OCI-LY1 (cell line): Measurements from ENCODE around the gene SLC2A4RG.

Source experiments
- H2AFZ ChIP-seq: fragments of 200-600 bp; sonication (generic), shearing (Covaris generic); 2 replicates; pipeline ENCODE4 v1.6.0; 2014; ENCODE audit warnings: antibody characterized with exemption, mild to moderate bottlenecking, low read length
- H3F3A ChIP-seq: fragments of 200-600 bp; sonication (generic), shearing (Covaris generic); 2 replicates; pipeline ENCODE4 v1.6.0; 2014; ENCODE audit warnings: mild to moderate bottlenecking, antibody characterized with exemption, low read length, moderate library complexity; ENCODE audit not compliant: insufficient read depth
- H3K27ac ChIP-seq: fragments of 200-600 bp; sonication (generic); 2 replicates; pipeline ENCODE4 v1.5.1; 2014; ENCODE audit warnings: low read length, mixed run types, mild to moderate bottlenecking, low read depth; ENCODE audit not compliant: poor library complexity, severe bottlenecking
- H3K27me3 ChIP-seq: fragments of 200-600 bp; sonication (generic); 2 replicates; pipeline ENCODE4 v1.6.0; 2014; ENCODE audit warnings: antibody characterized with exemption, mild to moderate bottlenecking, low read length, moderate library complexity; ENCODE audit not compliant: insufficient read depth
- H3K36me3 ChIP-seq: fragments of 200-600 bp; sonication (generic); 2 replicates; pipeline ENCODE4 v1.6.1; 2014; ENCODE audit warnings: mild to moderate bottlenecking, antibody characterized with exemption, low read length, moderate library complexity, mixed read lengths; ENCODE audit not compliant: insufficient read depth
- H3K4me1 ChIP-seq: fragments of 200-600 bp; sonication (generic); 2 replicates; pipeline ENCODE4 v1.5.1; 2014; ENCODE audit warnings: mild to moderate bottlenecking, low read length, moderate library complexity; ENCODE audit not compliant: insufficient read depth, severe bottlenecking
- H3K4me2 ChIP-seq: fragments of 200-600 bp; sonication (generic), shearing (Covaris generic); 2 replicates; pipeline ENCODE4 v1.6.1; 2014; ENCODE audit warnings: low read length
- H3K4me3 ChIP-seq: fragments of 200-600 bp; sonication (generic); 2 replicates; pipeline ENCODE4 v1.5.1; 2014; ENCODE audit warnings: low read length, low read depth, mild to moderate bottlenecking, mixed read lengths; ENCODE audit not compliant: poor library complexity, severe bottlenecking
- H3K79me2 ChIP-seq: fragments of 200-600 bp; shearing (Covaris generic); 2 replicates; pipeline ENCODE4 v1.6.1; 2016; ENCODE audit warnings: mixed run types, low read length, mixed read lengths; ENCODE audit not compliant: insufficient read depth
- H3K9ac ChIP-seq: fragments of 200-600 bp; sonication (generic), shearing (Covaris generic); 2 replicates; pipeline ENCODE4 v1.6.1; 2014; ENCODE audit warnings: mild to moderate bottlenecking, low read length, mixed read lengths
- H3K9me2 ChIP-seq: fragments of 200-600 bp; sonication (generic), shearing (Covaris generic); 2 replicates; pipeline ENCODE4 v1.6.1; 2014; ENCODE audit warnings: low read depth, mild to moderate bottlenecking, low read length, mixed read lengths
- H3K9me3 ChIP-seq: fragments of 200-600 bp; shearing (Covaris generic); 2 replicates; pipeline ENCODE4 v1.6.1; 2014; ENCODE audit warnings: low read length, mixed read lengths
- H4K20me1 ChIP-seq: fragments of 200-600 bp; sonication (generic), shearing (Covaris generic); 2 replicates; pipeline ENCODE4 v1.6.0; 2016; ENCODE audit warnings: mild to moderate bottlenecking, low read length; ENCODE audit not compliant: insufficient read depth
- EZH2 ChIP-seq: fragments of 200-600 bp; sonication (generic), shearing (Covaris generic); IDR thresholded peaks from 2 replicates; pipeline ENCODE4 v1.8.0; 2017; ENCODE audit warnings: borderline replicate concordance, mixed run types, mild to moderate bottlenecking, antibody characterized with exemption, low read length, moderate library complexity, mixed read lengths
- TF ChIP-seq, protein P1 (sequence below): fragments of 200-600 bp; sonication (generic), shearing (Covaris generic); IDR thresholded peaks from 2 replicates; pipeline ENCODE4 v1.5.1; 2017; ENCODE audit warnings: mild to moderate bottlenecking, antibody characterized with exemption, low read length, moderate library complexity, mixed read lengths

The SLC2A4RG gene

DNA sequence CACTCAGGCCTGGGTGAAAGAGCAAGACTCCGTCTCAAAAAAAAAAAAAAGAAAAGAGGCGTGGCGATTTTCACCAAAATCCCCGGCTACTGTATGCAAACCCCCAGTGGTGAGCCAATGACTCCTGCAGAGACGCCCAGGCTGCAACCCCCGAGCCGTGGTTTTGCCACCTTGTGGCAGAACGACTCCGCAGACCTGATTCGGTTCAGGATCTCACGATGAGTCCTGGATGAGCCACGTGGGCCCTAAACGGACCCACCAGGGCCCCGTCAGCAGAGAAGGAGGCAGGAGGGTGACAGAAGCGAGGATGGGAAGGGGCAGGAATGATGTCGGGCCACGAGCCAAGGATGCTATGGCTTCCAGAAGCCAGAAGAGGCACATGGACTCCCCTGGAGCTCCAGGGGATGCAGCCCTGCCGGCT lies 42.5 kb downstream of the SLC2A4RG start:
- H3F3A ChIP-seq, result no peaks in the 10 kb centered on the region
- H3K9ac ChIP-seq, result no peak overlapping the region
- H3K36me3 ChIP-seq, result peaks cover 4% of the 10 kb centered on the region; the same call in 1 of the 2 replicates
- H2AFZ ChIP-seq, result no peak overlapping the region
- H3K27me3 ChIP-seq, result peaks cover 15% of the 10 kb centered on the region; the same call in 1 of the 2 replicates
- TF ChIP-seq EZH2, result no peak
- TF ChIP-seq, protein P1, sequence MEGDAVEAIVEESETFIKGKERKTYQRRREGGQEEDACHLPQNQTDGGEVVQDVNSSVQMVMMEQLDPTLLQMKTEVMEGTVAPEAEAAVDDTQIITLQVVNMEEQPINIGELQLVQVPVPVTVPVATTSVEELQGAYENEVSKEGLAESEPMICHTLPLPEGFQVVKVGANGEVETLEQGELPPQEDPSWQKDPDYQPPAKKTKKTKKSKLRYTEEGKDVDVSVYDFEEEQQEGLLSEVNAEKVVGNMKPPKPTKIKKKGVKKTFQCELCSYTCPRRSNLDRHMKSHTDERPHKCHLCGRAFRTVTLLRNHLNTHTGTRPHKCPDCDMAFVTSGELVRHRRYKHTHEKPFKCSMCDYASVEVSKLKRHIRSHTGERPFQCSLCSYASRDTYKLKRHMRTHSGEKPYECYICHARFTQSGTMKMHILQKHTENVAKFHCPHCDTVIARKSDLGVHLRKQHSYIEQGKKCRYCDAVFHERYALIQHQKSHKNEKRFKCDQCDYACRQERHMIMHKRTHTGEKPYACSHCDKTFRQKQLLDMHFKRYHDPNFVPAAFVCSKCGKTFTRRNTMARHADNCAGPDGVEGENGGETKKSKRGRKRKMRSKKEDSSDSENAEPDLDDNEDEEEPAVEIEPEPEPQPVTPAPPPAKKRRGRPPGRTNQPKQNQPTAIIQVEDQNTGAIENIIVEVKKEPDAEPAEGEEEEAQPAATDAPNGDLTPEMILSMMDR, result peak; percentile 41
- no peaks in the 10 kb centered on the region for H3K9me3 ChIP-seq
- no peaks in the 10 kb centered on the region for H3K9me2 ChIP-seq
- peaks cover 3% of the 10 kb centered on the region for H3K4me1 ChIP-seq
- H3K4me2 ChIP-seq, result no peak overlapping the region
- no peaks in the 10 kb centered on the region for H4K20me1 ChIP-seq
- H3K79me2 ChIP-seq, result no peaks in the 10 kb centered on the region
- H3K27ac ChIP-seq, result no peak overlapping the region
- H3K4me3 ChIP-seq, result no peak overlapping the region

- no peaks in the 10 kb centered on the region for H3K79me2 ChIP-seq
- no peaks in the 10 kb centered on the region for H4K20me1 ChIP-seq
- no peak overlapping the region for H2AFZ ChIP-seq
- H3K4me3 ChIP-seq, result no peak overlapping the region
- peaks cover 3% of the 10 kb centered on the region for H3K4me1 ChIP-seq
- H3K9me2 ChIP-seq, result no peaks in the 10 kb centered on the region
- no peak overlapping the region for H3K4me2 ChIP-seq
- H3K9me3 ChIP-seq, result no peaks in the 10 kb centered on the region
- H3K36me3 ChIP-seq, result peaks cover 3% of the 10 kb centered on the region; the same call in 1 of the 2 replicates
- H3K9ac ChIP-seq, result no peak overlapping the region
- H3K27ac ChIP-seq, result no peak overlapping the region
- peaks cover 11% of the 10 kb centered on the region; the same call in 1 of the 2 replicates for H3K27me3 ChIP-seq
- TF ChIP-seq EZH2, result no peak
- TF ChIP-seq, protein P1, result no peak
- H3F3A ChIP-seq, result no peaks in the 10 kb centered on the region
Observed at GRCh38 chr20:63782521-63782971, 43.0 kb downstream of the SLC2A4RG start.

DNA sequence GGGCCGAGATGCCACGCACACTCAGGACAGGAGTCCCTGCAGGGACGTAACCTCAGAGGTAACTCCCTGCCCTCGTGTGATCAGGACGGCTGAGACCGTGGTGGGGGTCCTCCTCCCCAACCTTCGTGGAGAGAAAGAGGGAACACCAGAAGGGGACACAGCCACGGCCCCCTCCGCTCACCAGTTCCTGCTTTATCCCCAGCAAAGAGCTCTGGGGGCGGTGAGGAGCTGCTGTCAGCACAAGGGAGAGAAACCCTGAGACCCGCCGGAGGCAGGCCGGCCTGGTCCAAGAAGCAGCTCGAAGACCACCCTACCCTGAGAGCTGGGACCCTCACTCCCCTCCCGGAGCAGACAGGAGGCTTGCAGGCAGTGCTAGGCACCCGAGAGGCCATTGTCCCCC lies 44.4 kb downstream of the SLC2A4RG start:
- Histone ChIP-seq H3K79me2 (no peaks in the 10 kb centered on the region), H3K9ac (no peak overlapping the region), H3K4me2 (no peak overlapping the region), H4K20me1 (no peaks in the 10 kb centered on the region), H3K9me3 (no peaks in the 10 kb centered on the region), H3K4me1 (peaks cover 3% of the 10 kb centered on the region), H3K27me3 (0 out of 2 replicates have a peak, but pooled peaks cover 7% of the 10 kb centered on the region), H3K27ac (no peak overlapping the region), H3F3A (no peaks in the 10 kb centered on the region), H3K4me3 (no peak overlapping the region), H3K9me2 (no peaks in the 10 kb centered on the region), H2AFZ (no peak overlapping the region), H3K36me3 (no peaks in the 10 kb centered on the region)
- TF ChIP-seq EZH2, result no peak
- TF ChIP-seq, protein P1, result no peak
